ENCODE measurements around the gene TMEM184B.

The TMEM184B gene

DNA sequence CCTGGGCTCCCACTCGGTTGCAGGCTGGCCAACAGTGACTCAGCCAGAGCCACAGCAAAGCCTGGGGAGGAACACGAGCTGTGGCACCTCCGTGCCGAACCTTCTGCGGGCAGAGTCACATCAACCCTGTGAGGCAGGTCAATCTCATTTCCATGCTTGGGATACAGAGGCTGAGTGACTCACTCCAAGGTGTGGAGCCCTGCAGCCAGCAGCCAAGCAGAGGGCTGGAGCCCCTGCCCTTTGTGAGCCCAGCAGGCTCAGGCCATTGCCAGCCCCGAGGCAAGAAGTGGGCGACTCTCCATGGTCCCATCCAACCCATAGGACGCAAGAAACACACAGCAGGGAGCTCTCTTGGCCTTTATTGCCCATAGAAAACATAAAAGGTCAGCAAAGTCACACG is 23.1 kb upstream of the TMEM184B start:
- no peak overlapping the region for H3K4me3 ChIP-seq (ENCODE audit: low read depth, low read length)

DNA sequence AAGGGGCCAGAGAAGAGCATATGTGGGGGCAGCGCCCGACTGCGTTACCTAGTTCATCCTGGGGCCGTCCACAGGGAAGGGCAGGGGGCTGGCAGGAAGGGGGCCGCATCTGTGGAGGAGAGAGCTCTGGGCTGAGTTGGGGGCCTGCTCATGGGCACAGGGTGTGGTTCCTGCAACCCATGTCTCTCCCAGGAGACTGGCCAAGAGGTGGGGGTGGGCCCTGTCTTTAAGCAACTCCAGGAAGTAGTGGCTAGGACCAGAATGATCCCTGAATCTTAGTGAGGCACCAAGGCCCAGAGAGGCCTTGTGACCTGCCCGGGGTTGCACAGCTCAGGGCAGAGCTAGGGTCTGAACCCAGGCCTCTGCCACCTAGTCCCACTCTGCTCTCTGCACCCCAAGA is 22.5 kb upstream of the TMEM184B start:
- TF ChIP-seq, protein P1, sequence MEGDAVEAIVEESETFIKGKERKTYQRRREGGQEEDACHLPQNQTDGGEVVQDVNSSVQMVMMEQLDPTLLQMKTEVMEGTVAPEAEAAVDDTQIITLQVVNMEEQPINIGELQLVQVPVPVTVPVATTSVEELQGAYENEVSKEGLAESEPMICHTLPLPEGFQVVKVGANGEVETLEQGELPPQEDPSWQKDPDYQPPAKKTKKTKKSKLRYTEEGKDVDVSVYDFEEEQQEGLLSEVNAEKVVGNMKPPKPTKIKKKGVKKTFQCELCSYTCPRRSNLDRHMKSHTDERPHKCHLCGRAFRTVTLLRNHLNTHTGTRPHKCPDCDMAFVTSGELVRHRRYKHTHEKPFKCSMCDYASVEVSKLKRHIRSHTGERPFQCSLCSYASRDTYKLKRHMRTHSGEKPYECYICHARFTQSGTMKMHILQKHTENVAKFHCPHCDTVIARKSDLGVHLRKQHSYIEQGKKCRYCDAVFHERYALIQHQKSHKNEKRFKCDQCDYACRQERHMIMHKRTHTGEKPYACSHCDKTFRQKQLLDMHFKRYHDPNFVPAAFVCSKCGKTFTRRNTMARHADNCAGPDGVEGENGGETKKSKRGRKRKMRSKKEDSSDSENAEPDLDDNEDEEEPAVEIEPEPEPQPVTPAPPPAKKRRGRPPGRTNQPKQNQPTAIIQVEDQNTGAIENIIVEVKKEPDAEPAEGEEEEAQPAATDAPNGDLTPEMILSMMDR (IDR thresholded peaks at IDR 0.05; ENCODE audit: borderline replicate concordance, insufficient read depth, low read depth, low read length), result no peak
- H3K4me3 ChIP-seq (ENCODE audit: low read depth, low read length), result no peak overlapping the region

More for the DNA sequence above, 23.1 kb upstream of the TMEM184B start:
- TF ChIP-seq, protein P1 (IDR thresholded peaks at IDR 0.05; ENCODE audit: borderline replicate concordance, insufficient read depth, low read depth, low read length), result no peak

DNA sequence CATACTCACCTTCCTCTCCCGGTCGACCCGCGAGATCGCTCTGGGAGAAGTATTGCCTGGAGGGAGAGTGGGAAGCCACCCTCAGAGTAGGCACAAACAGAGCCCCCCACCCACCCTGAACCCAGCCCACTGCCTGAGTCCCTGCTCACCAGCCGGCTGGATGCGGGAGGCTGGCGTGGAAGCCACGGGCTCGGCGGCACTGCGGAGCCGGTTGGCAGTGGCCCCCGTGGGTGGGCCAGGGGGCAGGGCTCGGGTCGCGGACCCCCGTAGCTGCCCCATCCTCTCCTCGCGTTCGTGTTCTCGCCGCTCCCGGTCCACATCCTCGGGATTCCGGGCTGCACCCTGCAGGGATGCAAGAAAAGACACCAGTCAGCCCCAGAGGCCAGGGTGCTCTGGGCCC is 21.4 kb upstream of the TMEM184B start:
- TF ChIP-seq, protein P1 (IDR thresholded peaks at IDR 0.05; ENCODE audit: borderline replicate concordance, insufficient read depth, low read depth, low read length), result no peak
- no peak overlapping the region for H3K4me3 ChIP-seq (ENCODE audit: low read depth, low read length)

DNA sequence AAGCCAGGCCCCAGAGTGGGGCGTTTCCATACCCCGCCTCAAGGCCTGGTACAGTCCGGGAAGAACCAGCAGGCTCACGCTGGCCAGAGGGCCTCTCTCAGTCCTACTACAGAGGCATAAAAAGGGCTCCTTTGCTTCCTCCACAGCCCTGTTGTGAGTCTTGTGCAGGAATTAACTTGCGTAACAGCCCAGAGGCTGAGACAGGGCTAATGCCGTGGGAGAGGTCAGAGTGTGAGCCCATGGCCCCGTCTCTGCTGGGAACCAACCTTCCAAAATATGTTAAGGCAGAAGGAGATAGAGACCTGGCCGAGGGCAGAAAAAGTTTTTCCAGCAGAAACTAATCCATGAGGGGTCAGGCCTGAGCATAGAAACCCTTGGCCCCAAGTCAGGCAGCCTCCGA is 19.9 kb upstream of the TMEM184B start:
- H3K4me3 ChIP-seq (ENCODE audit: low read depth, low read length), result no peak overlapping the region
- TF ChIP-seq, protein P1 (IDR thresholded peaks at IDR 0.05; ENCODE audit: borderline replicate concordance, insufficient read depth, low read depth, low read length), result no peak

DNA sequence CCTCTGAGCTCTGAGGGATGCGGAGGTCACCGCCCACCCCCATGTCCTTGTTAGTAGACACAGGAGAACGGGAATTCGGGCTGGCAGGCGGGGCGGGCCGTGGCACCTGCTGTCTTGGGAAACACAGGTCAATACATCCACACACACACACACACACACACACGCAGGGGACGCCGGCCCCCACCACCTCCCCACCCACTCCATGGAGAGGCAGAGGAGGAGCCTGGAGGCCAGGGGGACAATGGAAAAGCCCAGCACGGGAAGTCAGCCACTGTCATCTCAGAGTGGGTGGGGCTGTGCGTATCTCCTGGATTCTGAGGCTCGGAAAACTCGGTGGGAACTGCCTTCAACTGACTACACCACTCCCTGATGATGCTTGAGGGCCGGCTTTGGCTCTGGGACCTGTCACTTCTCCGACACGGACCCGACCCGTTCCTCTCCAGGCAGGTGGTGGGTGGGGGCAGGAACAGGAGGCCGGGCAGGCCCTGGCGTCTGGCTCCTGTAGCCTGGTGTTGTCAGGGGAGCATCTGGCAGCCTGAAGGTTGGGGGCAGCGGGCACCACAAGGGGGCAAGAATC is 18.5 kb upstream of the TMEM184B start:
- TF ChIP-seq, protein P1 (IDR thresholded peaks at IDR 0.05; ENCODE audit: borderline replicate concordance, insufficient read depth, low read depth, low read length), result no peak

DNA sequence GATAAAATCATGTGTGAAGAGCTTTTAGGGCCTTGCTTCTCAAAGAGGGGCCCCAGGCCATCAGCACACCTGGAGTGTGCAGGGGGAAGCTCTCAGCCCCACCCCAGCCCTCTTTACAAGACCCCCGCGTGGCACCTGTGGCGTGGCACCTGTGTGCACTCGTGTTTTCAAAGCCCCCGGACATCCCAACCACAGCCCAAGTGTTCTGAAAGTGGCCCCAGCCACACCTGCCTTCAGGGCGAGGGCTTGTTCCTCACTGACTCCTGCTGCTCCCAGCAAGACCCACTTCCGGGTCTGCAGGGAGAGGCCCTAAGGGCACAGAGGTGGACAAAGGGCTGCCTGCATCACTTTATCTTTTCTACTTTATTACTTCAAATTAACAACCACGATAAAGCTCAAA is 17.5 kb upstream of the TMEM184B start:
- no peak overlapping the region for H3K4me3 ChIP-seq (ENCODE audit: low read depth, low read length)
- TF ChIP-seq, protein P1 (IDR thresholded peaks at IDR 0.05; ENCODE audit: borderline replicate concordance, insufficient read depth, low read depth, low read length), result no peak

More for the DNA sequence above, 18.5 kb upstream of the TMEM184B start:
- H3K4me3 ChIP-seq (ENCODE audit: low read depth, low read length), result no peak overlapping the region

DNA sequence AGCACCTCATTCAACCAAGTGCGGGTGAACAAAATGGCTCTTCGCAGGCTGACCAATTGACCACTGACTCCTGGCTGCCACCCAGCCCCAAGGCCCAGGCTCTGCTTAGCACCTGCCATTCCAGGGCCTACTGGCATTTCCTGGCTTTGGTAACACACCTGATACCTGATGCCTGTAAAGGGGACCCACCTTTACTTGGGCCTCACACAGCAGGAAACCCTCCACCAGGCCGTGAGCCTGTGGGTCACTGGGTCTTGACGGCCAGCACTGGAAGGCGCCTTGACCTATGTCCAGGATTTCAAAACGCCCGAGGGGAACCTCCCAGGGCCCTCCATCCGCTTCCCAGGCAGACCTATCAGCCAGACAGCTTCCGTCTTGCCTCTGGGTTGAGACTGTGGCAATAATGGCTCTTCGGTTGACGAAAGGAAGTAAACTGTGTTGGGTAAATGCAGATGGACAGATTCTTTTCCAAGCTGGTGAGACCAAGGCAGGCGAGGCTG is 16.8 kb upstream of the TMEM184B start:
- no peak overlapping the region for H3K4me3 ChIP-seq (ENCODE audit: low read depth, low read length)
- TF ChIP-seq, protein P1 (IDR thresholded peaks at IDR 0.05; ENCODE audit: borderline replicate concordance, insufficient read depth, low read depth, low read length), result no peak
